Gastrocnemius medialis (tissue), 4 donors: Measurements from ENCODE around the gene UNC5B.

Experiments used
- POLR2A ChIP-seq, 2 donors: fragments of 450-650 bp; IDR thresholded peaks; one replicate each; pipeline ENCODE4 v1.6.1; 2017; ENCODE audit warnings: antibody characterized with exemption in 2 of 2, mild to moderate bottlenecking in 2 of 2, moderate library complexity in 2 of 2
- TF ChIP-seq, protein P1 (sequence below), 5 experiments: fragments of 450-650 bp in 3 of 5; fragments of 200-600 bp in 2 of 5; sonication (generic) in 2 of 5; IDR thresholded peaks in 4 of 5; conservative IDR thresholded peaks in 1 of 5; 1 replicate in 4 of 5; 2 replicates in 1 of 5; pipeline ENCODE4 v1.5.1; 2016 to 2019; ENCODE audit warnings: antibody characterized with exemption in 5 of 5, mild to moderate bottlenecking in 3 of 5, moderate library complexity in 3 of 5

DNA sequence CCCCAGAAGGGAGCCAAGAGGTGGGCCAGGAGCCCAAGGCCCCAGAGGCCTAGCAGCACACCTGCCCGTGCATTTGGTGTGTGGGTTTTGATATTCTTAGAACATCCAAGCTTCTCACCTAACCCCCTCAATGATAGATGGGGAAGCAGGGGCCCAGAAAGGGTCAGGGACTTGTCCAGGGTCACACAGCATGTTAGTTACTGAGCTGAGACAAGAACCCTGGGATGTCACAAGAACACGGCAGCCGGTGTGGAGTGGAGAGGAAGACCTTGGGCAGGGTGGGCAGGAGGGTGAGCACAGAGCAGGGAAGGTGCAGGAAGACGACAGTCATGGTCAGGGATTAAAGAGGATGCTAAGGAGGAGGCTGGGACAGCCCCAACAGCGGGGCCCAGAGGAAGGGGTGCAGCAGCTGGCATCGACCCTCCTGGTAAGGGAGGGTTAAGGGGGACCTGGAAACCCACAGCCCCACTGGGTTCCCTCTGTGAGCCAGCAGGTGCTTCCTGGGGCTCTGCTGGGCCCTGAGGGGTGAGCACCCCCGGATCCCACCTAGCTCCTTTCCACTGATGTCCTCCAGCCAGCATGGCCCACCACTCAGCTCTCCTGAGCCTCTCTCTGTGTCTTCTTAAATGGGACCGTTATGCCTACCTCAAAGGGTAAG is 44.4 kb downstream of the UNC5B start:
- TF ChIP-seq, protein P1, sequence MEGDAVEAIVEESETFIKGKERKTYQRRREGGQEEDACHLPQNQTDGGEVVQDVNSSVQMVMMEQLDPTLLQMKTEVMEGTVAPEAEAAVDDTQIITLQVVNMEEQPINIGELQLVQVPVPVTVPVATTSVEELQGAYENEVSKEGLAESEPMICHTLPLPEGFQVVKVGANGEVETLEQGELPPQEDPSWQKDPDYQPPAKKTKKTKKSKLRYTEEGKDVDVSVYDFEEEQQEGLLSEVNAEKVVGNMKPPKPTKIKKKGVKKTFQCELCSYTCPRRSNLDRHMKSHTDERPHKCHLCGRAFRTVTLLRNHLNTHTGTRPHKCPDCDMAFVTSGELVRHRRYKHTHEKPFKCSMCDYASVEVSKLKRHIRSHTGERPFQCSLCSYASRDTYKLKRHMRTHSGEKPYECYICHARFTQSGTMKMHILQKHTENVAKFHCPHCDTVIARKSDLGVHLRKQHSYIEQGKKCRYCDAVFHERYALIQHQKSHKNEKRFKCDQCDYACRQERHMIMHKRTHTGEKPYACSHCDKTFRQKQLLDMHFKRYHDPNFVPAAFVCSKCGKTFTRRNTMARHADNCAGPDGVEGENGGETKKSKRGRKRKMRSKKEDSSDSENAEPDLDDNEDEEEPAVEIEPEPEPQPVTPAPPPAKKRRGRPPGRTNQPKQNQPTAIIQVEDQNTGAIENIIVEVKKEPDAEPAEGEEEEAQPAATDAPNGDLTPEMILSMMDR (IDR thresholded peaks at IDR 0.05 in 4 of 5, conservative IDR thresholded peaks at IDR 0.05 in 1 of 5) = no peak
- no peak for TF ChIP-seq POLR2A (IDR thresholded peaks at IDR 0.05)
